IMR-90 (cell line): Measurements from ENCODE around the gene ZNF397. TPM values are rescaled to one million over a fixed set of nuclear protein-coding genes. Genes with fewer than 3 reads are reported as not detected.

Experiments
- polyA plus RNA-seq, 3 experiments: library from polyadenylated mRNA; depleted of rRNA; stranded (reverse); fragments of >200 nt; gene quantifications; 2 replicates each; pipeline ENCODE4 v1.2.3, GENCODE V29; 2012; ENCODE audit warnings: low replicate concordance in 1 of 3
- total RNA-seq: library from RNA; depleted of rRNA; stranded (reverse); fragments of >200 nt; gene quantifications from 2 replicates; pipeline ENCODE4 v1.2.3, GENCODE V29; 2012; rRNA removed

ZNF397 gene
- total and polyA plus RNA-seq, 2 of the 4 experiments (the other 2 are of a cell fraction): 5.5 to 9.9 TPM

Other genes starting within 250 kb of the ZNF397 start
- gene MAPRE2, start 199.6 kb upstream of the ZNF397 start, total RNA-seq: 23.8 and 24.2 TPM in 2 replicates
- 18.4 and 19.6 TPM in 2 replicates for gene MAPRE2, start 199.6 kb upstream of the ZNF397 start, polyA plus RNA-seq (2012; rRNA removed)
- 16.9 and 17.7 TPM in 2 replicates for gene ZSCAN30, start 49.2 kb downstream of the ZNF397 start, total RNA-seq
- 7.0 and 9.9 TPM in 2 replicates for gene ZSCAN30, start 49.2 kb downstream of the ZNF397 start, polyA plus RNA-seq (2012; rRNA removed)
- gene ZNF24, start 103.4 kb downstream of the ZNF397 start, total RNA-seq: 20.8 and 38.3 TPM in 2 replicates
- gene ZNF24, start 103.4 kb downstream of the ZNF397 start, polyA plus RNA-seq (2012; rRNA removed): 5.6 and 7.6 TPM in 2 replicates
- gene ZNF396, start 136.3 kb downstream of the ZNF397 start, total RNA-seq: 0.54 and 0.56 TPM in 2 replicates
- 0.13 and 0.26 TPM in 2 replicates for gene ZNF396, start 136.3 kb downstream of the ZNF397 start, polyA plus RNA-seq (2012; rRNA removed)